Measurements from ENCODE around the gene PLEKHA8.

- TF ChIP-seq POLR2A (IDR thresholded peaks at IDR 0.05) (no peak), CTCF (IDR thresholded peaks at IDR 0.05) (no peak), POLR2AphosphoS5 (IDR thresholded peaks at IDR 0.05) (no peak), EP300 (IDR thresholded peaks at IDR 0.05) (no peak)
Measured at GRCh38 chr7:30160329-30160728, 132.1 kb downstream of the PLEKHA8 start.

Measured in suprapubic skin (tissue), 4 donors.